Measurements from ENCODE around the gene RHOF. TPM values are rescaled to one million over a fixed set of nuclear protein-coding genes. Genes with fewer than 3 reads are reported as not detected.
"Not testable (repeated sequence)": the region's sequence is repeated elsewhere in the genome, so short reads cannot be mapped to it uniquely, and the experiment has no call there.

Gene RHOF
- total RNA-seq, 8 experiments from 2014 or later, result 2.8 to 13.7 (median 6.8) TPM

DNA sequence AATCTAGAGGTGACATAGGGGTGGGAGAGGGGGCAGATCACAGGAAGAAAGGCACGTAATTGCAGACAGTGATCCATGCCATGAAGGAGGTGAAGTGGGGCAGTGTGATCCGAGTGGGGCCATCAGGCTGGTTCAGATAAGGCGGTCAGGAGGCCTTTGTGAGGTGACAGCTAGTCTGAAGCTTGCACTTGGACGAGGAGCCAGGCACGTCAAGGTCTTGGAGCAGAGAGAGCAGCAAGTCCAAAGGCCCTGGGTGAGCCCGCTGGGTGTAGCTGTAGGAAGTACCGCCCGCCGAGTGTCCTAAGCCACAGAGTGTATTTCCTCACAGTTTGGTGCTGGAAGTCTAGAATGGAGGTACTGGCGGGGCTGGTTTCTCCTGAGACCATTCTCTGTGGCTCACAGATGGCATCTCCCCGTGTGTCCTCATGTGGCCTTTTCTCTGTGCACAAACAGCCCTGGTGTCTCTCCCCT lies 23.6 kb downstream of the RHOF start:
- H3K4me1 ChIP-seq (replicated peaks in 1 of 2), result peaks cover 15 to 27% of the 10 kb centered on the region in 2 donors
- in situ Hi-C loops (cut with MboI; ENCODE audit: low pct_unique_long_range_greater_than_20kb in 2 of 9, low sequenced_read_pairs in 9 of 9, unreplicated experiment in 9 of 9), result loop anchor here in 2 of 9 experiments (10.0 kb wide), 2 partner anchors 65 to 75 kb away; no protein-coding TSS in a partner anchor
- no peak overlapping the region for H3K4me3 ChIP-seq
- no peak for ATAC-seq (replicated peaks in 6 of 8)
- H3K27ac ChIP-seq, result no peak overlapping the region
- WGBS, 10 experiments, result 79 to 100% (median 90%) methylated on average over 3 to 6 of the region's 11 CpGs; no CpG with 5 or more reads in 5 of the 10 experiments

GRCh38 chr12:121769297-121769830 lies 24.1 kb downstream of the RHOF start:
- Histone ChIP-seq H3K4me1 (replicated peaks in 1 of 2) (peaks cover 15 to 27% of the 10 kb centered on the region in 2 donors), H3K4me3 (no peak overlapping the region), H3K27ac (no peak overlapping the region)
- in situ Hi-C loops (cut with MboI; ENCODE audit: low pct_unique_long_range_greater_than_20kb in 2 of 9, low sequenced_read_pairs in 9 of 9, unreplicated experiment in 9 of 9), result no loop called here
- no peak for ATAC-seq (replicated peaks in 6 of 8)
- 17 to 100% (median 95%) methylated on average over 1 to 7 of the region's 9 CpGs; no CpG with 5 or more reads in 4 of the 10 experiments for WGBS, 10 experiments

DNA sequence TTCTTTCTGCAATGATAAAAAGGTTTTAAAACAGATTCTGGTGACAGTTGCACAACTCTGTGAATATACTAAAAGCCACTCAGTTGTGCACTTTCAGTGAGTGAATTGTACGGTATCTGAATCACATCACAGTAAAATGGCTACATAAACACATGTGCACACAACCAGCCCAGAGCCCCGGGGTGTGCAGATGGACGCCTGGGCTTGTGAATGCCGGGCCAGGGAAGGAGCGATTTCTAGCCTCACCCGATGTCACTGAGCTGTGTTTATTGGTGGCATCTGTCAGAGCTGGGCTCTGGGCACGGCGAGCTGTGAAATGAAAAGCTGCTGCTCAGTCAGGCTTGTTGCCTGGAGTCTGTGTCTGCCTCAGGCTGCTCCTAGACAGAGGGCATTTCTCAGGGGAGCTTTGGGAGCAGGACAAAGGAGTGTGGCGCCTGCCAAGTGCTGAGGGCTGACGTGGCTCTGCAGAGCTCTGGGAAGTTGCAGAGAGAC lies 25.9 kb downstream of the RHOF start:
- 0 to 84% (median 48%) methylated on average over 1 to 8 of the region's 10 CpGs; no CpG with 5 or more reads in 4 of the 10 experiments for WGBS, 10 experiments
- in situ Hi-C loops (cut with MboI; ENCODE audit: low pct_unique_long_range_greater_than_20kb in 2 of 9, low sequenced_read_pairs in 9 of 9, unreplicated experiment in 9 of 9), result no loop called here
- Histone ChIP-seq H3K4me3 (no peak overlapping the region), H3K4me1 (replicated peaks in 1 of 2) (peaks cover 15 to 24% of the 10 kb centered on the region in 2 donors), H3K27ac (peak overlapping the region; percentile 27 to 69)
- peak; percentile 52 to 86 (median 67) for ATAC-seq (replicated peaks in 6 of 8)

DNA sequence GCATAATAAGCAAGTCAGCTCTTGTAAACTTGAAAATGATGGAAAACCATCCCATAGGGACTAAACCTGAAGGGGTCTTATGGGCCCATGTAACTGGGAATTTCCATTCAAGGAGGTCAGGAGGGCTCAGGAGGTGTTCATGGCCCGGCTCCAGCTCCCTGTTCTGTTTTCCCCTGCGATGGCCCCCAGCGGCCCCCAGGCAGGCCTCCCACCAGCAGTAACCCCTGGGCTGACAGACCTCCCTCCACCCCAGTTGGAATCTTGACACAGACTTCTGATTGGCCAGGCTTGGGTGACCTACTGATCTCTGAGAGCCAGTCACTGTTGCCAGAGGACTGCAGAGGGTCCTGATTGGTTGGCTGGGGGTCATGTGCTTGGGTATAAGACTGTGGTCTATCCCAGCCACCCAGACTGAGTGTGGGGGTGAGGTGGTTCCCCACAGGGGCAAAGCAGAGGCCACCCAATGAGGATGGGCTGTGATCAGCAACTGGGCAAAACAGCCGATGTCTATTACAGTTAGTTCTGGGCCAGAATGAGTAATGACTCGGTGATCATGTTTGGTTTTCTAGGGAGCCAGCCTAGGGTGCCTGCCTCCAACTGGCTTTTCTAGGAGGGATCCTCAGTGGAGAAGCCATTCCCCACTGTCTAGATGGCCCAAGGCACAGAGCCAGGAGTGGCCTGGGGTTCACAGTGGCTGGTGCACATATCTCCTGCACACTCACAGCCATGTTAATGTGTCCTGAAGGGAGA lies 27.0 kb downstream of the RHOF start:
- ATAC-seq (replicated peaks in 6 of 8), result no peak
- in situ Hi-C loops (cut with MboI; ENCODE audit: low pct_unique_long_range_greater_than_20kb in 2 of 9, low sequenced_read_pairs in 9 of 9, unreplicated experiment in 9 of 9), result no loop called here
- peak overlapping the region in 1 of 2 donors; percentile 73 for H3K27ac ChIP-seq
- 86 to 100% methylated on average over 1 of the region's 5 CpGs; no CpG with 5 or more reads in 8 of the 10 experiments for WGBS, 10 experiments
- H3K4me1 ChIP-seq (replicated peaks in 1 of 2), result peaks cover 15 to 24% of the 10 kb centered on the region in 2 donors
- no peak overlapping the region for H3K4me3 ChIP-seq

DNA sequence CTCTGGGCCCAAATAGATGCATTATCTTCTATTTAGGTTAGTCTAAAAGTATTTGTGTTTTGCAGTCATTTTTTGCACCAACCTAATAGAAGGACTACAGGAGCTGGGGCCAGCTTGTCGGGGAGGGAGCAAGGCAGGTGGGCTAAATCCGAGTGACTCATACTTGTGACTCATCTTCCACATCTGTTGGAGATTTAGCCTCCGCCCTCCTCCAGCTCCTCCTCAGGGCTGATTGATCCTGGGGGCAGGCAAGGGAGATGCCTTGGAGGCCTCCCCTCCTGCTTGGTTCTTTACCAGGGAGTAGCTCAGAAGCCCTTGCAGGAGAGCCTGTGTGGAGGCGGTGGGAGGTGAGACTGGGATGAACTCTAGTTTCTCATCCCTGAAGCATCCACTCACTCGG lies 27.9 kb downstream of the RHOF start:
- ATAC-seq (replicated peaks in 6 of 8), result peak; percentile 66 to 91 (median 86)
- peak overlapping the region; percentile 59 to 73 for H3K27ac ChIP-seq
- in situ Hi-C loops (cut with MboI; ENCODE audit: low pct_unique_long_range_greater_than_20kb in 2 of 9, low sequenced_read_pairs in 9 of 9, unreplicated experiment in 9 of 9), result no loop called here
- 40 to 60% (median 49%) methylated on average over 1 to 4 of the region's 5 CpGs; no CpG with 5 or more reads in 7 of the 10 experiments for WGBS, 10 experiments
- H3K4me3 ChIP-seq, result no peak overlapping the region
- peaks cover 15 to 17% of the 10 kb centered on the region in 2 donors for H3K4me1 ChIP-seq (replicated peaks in 1 of 2)

- peaks cover 15 to 17% of the 10 kb centered on the region in 2 donors for H3K4me1 ChIP-seq (replicated peaks in 1 of 2)
- H3K27ac ChIP-seq, result no peak overlapping the region
- in situ Hi-C loops (cut with MboI; ENCODE audit: low pct_unique_long_range_greater_than_20kb in 2 of 9, low sequenced_read_pairs in 9 of 9, unreplicated experiment in 9 of 9), result no loop called here
These were observed 28.7 kb downstream of the RHOF start for GRCh38 chr12:121764808-121765207.

GRCh38 chr12:121762269-121762668 lies 31.2 kb downstream of the RHOF start:
- WGBS, 10 experiments, result 40 to 100% (median 84%) methylated on average over 1 to 4 of the region's 6 CpGs; no CpG with 5 or more reads in 2 of the 10 experiments

More at GRCh38 chr12:121764808-121765207, 28.7 kb downstream of the RHOF start:
- no peak for ATAC-seq (replicated peaks in 6 of 8)
- no peak overlapping the region for H3K4me3 ChIP-seq
- 80 to 100% (median 89%) methylated on average over 1 to 3 of the region's 3 CpGs; no CpG with 5 or more reads in 4 of the 10 experiments for WGBS, 10 experiments

DNA sequence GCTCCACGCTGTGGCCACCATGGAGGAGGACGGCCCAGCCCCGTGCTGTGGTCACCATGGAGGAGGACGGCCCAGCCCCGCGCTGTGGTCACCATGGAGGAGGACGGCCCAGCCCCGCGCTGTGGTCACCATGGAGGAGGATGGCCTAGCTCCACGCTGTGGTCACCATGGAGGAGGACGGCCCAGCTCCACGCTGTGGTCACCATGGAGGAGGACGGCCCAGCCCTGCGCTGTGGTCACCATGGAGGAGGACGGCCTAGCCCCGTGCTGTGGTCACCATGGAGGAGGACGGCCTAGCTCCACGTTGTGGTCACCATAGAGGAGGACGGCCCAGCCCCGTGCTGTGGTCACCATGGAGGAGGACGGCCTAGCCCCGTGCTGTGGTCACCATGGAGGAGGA lies 35.0 kb downstream of the RHOF start:
- in situ Hi-C loops (cut with MboI; ENCODE audit: low pct_unique_long_range_greater_than_20kb in 2 of 9, low sequenced_read_pairs in 9 of 9, unreplicated experiment in 9 of 9); H3K4me1 ChIP-seq (replicated peaks in 1 of 2); H3K27ac ChIP-seq; ATAC-seq (replicated peaks in 6 of 8); H3K4me3 ChIP-seq: not testable (repeated sequence)
- 80 to 100% methylated on average over 1 of the region's 22 CpGs; no CpG with 5 or more reads in 8 of the 10 experiments for WGBS, 10 experiments

More at GRCh38 chr12:121762269-121762668, 31.2 kb downstream of the RHOF start:
- Histone ChIP-seq H3K4me1 (replicated peaks in 1 of 2) (peaks cover 7 to 11% of the 10 kb centered on the region in 2 donors), H3K4me3 (no peak overlapping the region), H3K27ac (no peak overlapping the region)
- ATAC-seq (replicated peaks in 6 of 8), result peak in 2 of 8 experiments; percentile 51 to 52
- in situ Hi-C loops (cut with MboI; ENCODE audit: low pct_unique_long_range_greater_than_20kb in 2 of 9, low sequenced_read_pairs in 9 of 9, unreplicated experiment in 9 of 9), result no loop called here

- in situ Hi-C loops (cut with MboI; ENCODE audit: low pct_unique_long_range_greater_than_20kb in 2 of 9, low sequenced_read_pairs in 9 of 9, unreplicated experiment in 9 of 9), result no loop called here
- no peaks in the 10 kb centered on the region for H3K4me1 ChIP-seq (replicated peaks in 1 of 2)
- ATAC-seq (replicated peaks in 6 of 8), result no peak
- no peak overlapping the region for H3K27ac ChIP-seq
- no peak overlapping the region for H3K4me3 ChIP-seq
- 86 to 100% (median 100%) methylated on average over 1 to 2 of the region's 3 CpGs; no CpG with 5 or more reads in 4 of the 10 experiments for WGBS, 10 experiments
These were observed 37.9 kb downstream of the RHOF start for GRCh38 chr12:121755591-121755990.

GRCh38 chr12:121754836-121755235 lies 38.7 kb downstream of the RHOF start:
- 49 to 100% (median 95%) methylated on average over 2 to 4 of the region's 11 CpGs; no CpG with 5 or more reads in 3 of the 10 experiments for WGBS, 10 experiments
- Histone ChIP-seq H3K4me3 (no peak overlapping the region), H3K27ac (no peak overlapping the region), H3K4me1 (replicated peaks in 1 of 2) (no peaks in the 10 kb centered on the region)
- in situ Hi-C loops (cut with MboI; ENCODE audit: low pct_unique_long_range_greater_than_20kb in 2 of 9, low sequenced_read_pairs in 9 of 9, unreplicated experiment in 9 of 9), result no loop called here
- ATAC-seq (replicated peaks in 6 of 8), result no peak

- H3K4me1 ChIP-seq (replicated peaks in 1 of 2), result peaks cover 0 to 3% of the 10 kb centered on the region in 2 donors
- H3K27ac ChIP-seq, result no peak overlapping the region
- in situ Hi-C loops (cut with MboI; ENCODE audit: low pct_unique_long_range_greater_than_20kb in 2 of 9, low sequenced_read_pairs in 9 of 9, unreplicated experiment in 9 of 9), result no loop called here
- ATAC-seq (replicated peaks in 6 of 8), result no peak
- no peak overlapping the region for H3K4me3 ChIP-seq
- WGBS, 10 experiments, result 50 to 83% (median 77%) methylated on average over 1 to 3 of the region's 12 CpGs; no CpG with 5 or more reads in 6 of the 10 experiments
These were observed 39.6 kb downstream of the RHOF start for GRCh38 chr12:121753844-121754264.

DNA sequence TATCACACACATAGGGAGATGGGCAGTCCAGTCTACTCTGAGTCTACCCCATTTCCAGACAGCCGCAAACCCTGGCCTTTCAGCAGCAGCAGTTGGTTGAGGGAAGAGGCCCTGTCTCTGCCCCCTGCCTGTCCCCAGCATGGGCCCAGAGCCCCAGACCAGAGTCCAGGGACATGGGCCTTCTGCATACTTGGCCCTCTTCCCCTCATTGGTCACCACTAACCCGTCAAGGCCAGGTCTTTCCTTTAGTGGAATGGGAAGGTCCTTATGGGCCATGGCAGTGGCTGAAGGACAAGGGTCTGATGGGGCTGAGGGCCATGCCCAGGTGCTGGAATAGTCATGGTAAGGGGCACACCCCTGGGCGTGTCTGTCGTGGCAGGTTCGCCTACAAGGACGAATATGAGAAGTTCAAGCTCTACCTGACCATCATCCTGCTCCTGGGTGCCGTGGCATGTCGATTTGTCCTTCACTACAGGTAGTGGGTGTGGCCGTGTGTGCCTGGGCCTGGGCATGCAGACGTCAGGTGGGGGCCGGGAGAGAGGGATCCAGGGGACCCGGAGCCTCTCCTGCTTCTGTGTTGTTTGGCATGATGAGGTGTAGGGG lies 41.6 kb downstream of the RHOF start:
- in situ Hi-C loops (cut with MboI; ENCODE audit: low pct_unique_long_range_greater_than_20kb in 2 of 9, low sequenced_read_pairs in 9 of 9, unreplicated experiment in 9 of 9), result no loop called here
- WGBS, 10 experiments, result 100% methylated on average over 1 to 6 of the region's 12 CpGs; no CpG with 5 or more reads in 6 of the 10 experiments
- Histone ChIP-seq H3K4me3 (no peak overlapping the region), H3K4me1 (replicated peaks in 1 of 2) (peaks cover 7 to 10% of the 10 kb centered on the region in 2 donors), H3K27ac (no peak overlapping the region)
- no peak for ATAC-seq (replicated peaks in 6 of 8)

DNA sequence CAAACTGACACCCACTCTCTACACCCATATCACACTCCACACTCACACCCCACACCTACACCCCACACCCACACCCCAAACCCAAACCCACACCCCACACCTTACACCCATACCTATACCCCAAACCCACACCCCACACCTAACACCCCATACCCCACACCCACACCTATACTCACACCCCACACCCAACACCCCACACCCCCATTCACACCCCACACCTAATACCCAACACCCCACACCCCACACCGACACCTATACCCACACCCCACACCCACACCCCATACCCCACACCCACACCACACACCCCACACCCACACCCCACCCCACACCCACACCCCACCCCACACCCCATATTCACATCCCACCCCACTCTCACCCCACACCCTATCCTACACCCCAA lies 42.5 kb downstream of the RHOF start:
- ATAC-seq (replicated peaks in 6 of 8), result no peak
- in situ Hi-C loops (cut with MboI; ENCODE audit: low pct_unique_long_range_greater_than_20kb in 2 of 9, low sequenced_read_pairs in 9 of 9, unreplicated experiment in 9 of 9), result no loop called here
- no CpG with 5 or more reads among the region's 1 CpG for WGBS, 10 experiments
- Histone ChIP-seq H3K4me1 (replicated peaks in 1 of 2) (peaks cover 7 to 10% of the 10 kb centered on the region in 2 donors), H3K4me3 (no peak overlapping the region), H3K27ac (no peak overlapping the region)

Measured in motor neuron (in vitro differentiated cells).